ENCODE results near the gene HSPH1. TPM values are rescaled to one million over a fixed set of nuclear protein-coding genes. Genes with fewer than 3 reads are reported as not detected.

HSPH1 gene
- total and polyA plus RNA-seq, 10 of the 15 experiments (the other 5 are each of a cell fraction or from before 2014, with no cell fraction given), result 40.2 to 159 (median 92.6) TPM

- Histone ChIP-seq H3K36me3 (ENCODE audit: control insufficient read depth in 2 of 2, insufficient read depth in 2 of 2, low read length in 1 of 2) (no peaks in the 10 kb centered on the region), H3K27ac (ENCODE audit: control insufficient read depth, insufficient read depth) (no peak overlapping the region), H4K20me1 (ENCODE audit: control insufficient read depth, insufficient read depth) (no peaks in the 10 kb centered on the region), H3K9ac (ENCODE audit: control insufficient read depth, insufficient read depth, low read length) (no peak overlapping the region), H2AFZ (ENCODE audit: control insufficient read depth, low read depth, low read length) (no peak overlapping the region), H3K4me1 (ENCODE audit: control insufficient read depth, insufficient read depth, low read length) (no peaks in the 10 kb centered on the region), H3K79me2 (ENCODE audit: control insufficient read depth, insufficient read depth, low read length) (no peaks in the 10 kb centered on the region), H3K9me3 (replicated peaks; ENCODE audit: control insufficient read depth, insufficient read depth, low read length) (no peaks in the 10 kb centered on the region; the same call in 2 of the 3 replicates), H3K27me3 (replicated peaks in 1 of 2; ENCODE audit: control insufficient read depth in 2 of 2, insufficient read depth in 2 of 2, low read length in 1 of 2) (no peaks in the 10 kb centered on the region), H3K4me2 (ENCODE audit: control insufficient read depth, insufficient read depth) (no peak overlapping the region), H3K4me3 (no peak overlapping the region)
- ChIA-PET RAD21 (ENCODE audit: unreplicated experiment) (no interaction called here), CTCF (no interaction called here), POLR2A (no interaction called here), SMC1A (ENCODE audit: uncharacterized antibody, unreplicated experiment) (interaction anchor here (0.6 to 0.7 kb wide), 5 partner anchors 25 to 532 kb away, joined by 3 read pairs; no protein-coding TSS in a partner anchor)
- no TSS peak for BruUV-seq (replicated peaks)
- in situ Hi-C loops (cut with MboI), result no loop called here
- intact Hi-C loops (cut with micrococcal nuclease; ENCODE audit: unreplicated experiment), result no loop called here
- DNase-seq (ENCODE audit: low read depth, low spot score) (no peak), FAIRE-seq (no peak), ATAC-seq (no peak)
- TF ChIP-seq KLF5 (IDR thresholded peaks at IDR 0.05; ENCODE audit: partially characterized antibody) (no peak), NFXL1 (IDR thresholded peaks at IDR 0.05; ENCODE audit: borderline replicate concordance) (no peak), ZNF384 (IDR thresholded peaks at IDR 0.05; ENCODE audit: borderline replicate concordance, low read depth, low read length) (no peak), SMARCA5 (IDR thresholded peaks at IDR 0.05) (no peak), JUND (IDR thresholded peaks at IDR 0.05; ENCODE audit: low read depth, low read length) (no peak), IKZF2 (IDR thresholded peaks at IDR 0.05) (no peak), DPF2 (IDR thresholded peaks at IDR 0.05) (no peak), SMAD1 (IDR thresholded peaks at IDR 0.05; ENCODE audit: low read depth, partially characterized antibody) (no peak), ZSCAN29 (IDR thresholded peaks at IDR 0.05) (no peak)
- WGBS (ENCODE audit: insufficient coverage, insufficient replicate concordance, low lambda C conversion rate, missing lambda C conversion rate), result 31% methylated on average over 7 of the region's 7 CpGs
These were observed 23.4 kb upstream of the HSPH1 start for GRCh38 chr13:31184981-31185645.

GRCh38 chr13:31184451-31184850 lies 22.7 kb upstream of the HSPH1 start:
- ATAC-seq (no peak), FAIRE-seq (no peak), DNase-seq (ENCODE audit: low read depth, low spot score) (no peak)
- 44% methylated on average over 6 of the region's 6 CpGs for WGBS (ENCODE audit: insufficient coverage, insufficient replicate concordance, low lambda C conversion rate, missing lambda C conversion rate)
- H3K27ac ChIP-seq (ENCODE audit: control insufficient read depth, insufficient read depth), result no peak overlapping the region
- H3K9ac ChIP-seq (ENCODE audit: control insufficient read depth, insufficient read depth, low read length), result no peak overlapping the region
- RAD21 ChIA-PET (ENCODE audit: unreplicated experiment), result no interaction called here
- CTCF ChIA-PET, result no interaction called here
- no peak overlapping the region for H2AFZ ChIP-seq (ENCODE audit: control insufficient read depth, low read depth, low read length)
- H3K27me3 ChIP-seq (replicated peaks in 1 of 2; ENCODE audit: control insufficient read depth in 2 of 2, insufficient read depth in 2 of 2, low read length in 1 of 2), result no peaks in the 10 kb centered on the region
- H3K79me2 ChIP-seq (ENCODE audit: control insufficient read depth, insufficient read depth, low read length), result no peaks in the 10 kb centered on the region
- no peaks in the 10 kb centered on the region for H3K4me1 ChIP-seq (ENCODE audit: control insufficient read depth, insufficient read depth, low read length)
- POLR2A ChIA-PET, result no interaction called here
- no TSS peak for BruUV-seq (replicated peaks)
- H3K4me2 ChIP-seq (ENCODE audit: control insufficient read depth, insufficient read depth), result no peak overlapping the region
- no peaks in the 10 kb centered on the region for H3K36me3 ChIP-seq (ENCODE audit: control insufficient read depth in 2 of 2, insufficient read depth in 2 of 2, low read length in 1 of 2)
- in situ Hi-C loops (cut with MboI) (no loop called here), intact Hi-C loops (cut with micrococcal nuclease; ENCODE audit: unreplicated experiment) (no loop called here)
- H3K4me3 ChIP-seq, result no peak overlapping the region
- H3K9me3 ChIP-seq (replicated peaks; ENCODE audit: control insufficient read depth, insufficient read depth, low read length), result no peaks in the 10 kb centered on the region; the same call in 2 of the 3 replicates
- SMC1A ChIA-PET (ENCODE audit: uncharacterized antibody, unreplicated experiment), result interaction anchor here (0.7 kb wide), 1 partner anchor 31 kb away, joined by 3 read pairs; no protein-coding TSS in a partner anchor
- H4K20me1 ChIP-seq (ENCODE audit: control insufficient read depth, insufficient read depth), result no peaks in the 10 kb centered on the region
- TF ChIP-seq USF2 (IDR thresholded peaks at IDR 0.05; ENCODE audit: borderline replicate concordance, low read depth, low read length), result no peak
- no peak for TF ChIP-seq ATF7 (IDR thresholded peaks at IDR 0.05; ENCODE audit: low read depth)
- no peak for TF ChIP-seq EP300 (IDR thresholded peaks at IDR 0.05; ENCODE audit: borderline replicate concordance in 1 of 2, control insufficient read depth in 1 of 2, low read depth in 2 of 2, low read length in 2 of 2)
- no peak for TF ChIP-seq E2F4 (IDR thresholded peaks at IDR 0.05; ENCODE audit: low read depth, low read length)
- TF ChIP-seq BACH1 (IDR thresholded peaks at IDR 0.05; ENCODE audit: borderline replicate concordance), result no peak
- TF ChIP-seq TARDBP (IDR thresholded peaks at IDR 0.05; ENCODE audit: borderline replicate concordance), result no peak
- TF ChIP-seq RAD51 (IDR thresholded peaks at IDR 0.05), result no peak
- TF ChIP-seq NBN (IDR thresholded peaks at IDR 0.05), result no peak
- TF ChIP-seq KDM1A (IDR thresholded peaks at IDR 0.05; ENCODE audit: borderline replicate concordance), result no peak
- no peak for TF ChIP-seq WRNIP1 (IDR thresholded peaks at IDR 0.05; ENCODE audit: borderline replicate concordance, low read depth, low read length)
